DOHH2 (cell line): ENCODE measurements around the gene MVB12B.

ENCODE experiments used
- H3F3A ChIP-seq: fragments of 200-600 bp; sonication (generic), shearing (Covaris generic); 2 replicates; pipeline ENCODE4 v1.6.0; 2016; ENCODE audit warnings: antibody characterized with exemption, mild to moderate bottlenecking; ENCODE audit not compliant: control insufficient read depth, insufficient read depth
- H3K27ac ChIP-seq: fragments of 200-600 bp; sonication (generic); 2 replicates; pipeline ENCODE4 v1.5.1; 2014; ENCODE audit warnings: low read depth, mild to moderate bottlenecking, low read length, moderate library complexity
- H3K27me3 ChIP-seq: fragments of 200-600 bp; sonication (generic); 2 replicates; pipeline ENCODE4 v1.6.1; 2014; ENCODE audit warnings: mild to moderate bottlenecking, low read length, mixed read lengths; ENCODE audit not compliant: control insufficient read depth
- H3K36me3 ChIP-seq: fragments of 200-600 bp; sonication (generic); 2 replicates; pipeline ENCODE4 v1.6.1; 2014; ENCODE audit warnings: mild to moderate bottlenecking, low read length, moderate library complexity, mixed read lengths; ENCODE audit not compliant: control insufficient read depth
- H3K4me1 ChIP-seq: fragments of 200-600 bp; sonication (generic); 2 replicates; pipeline ENCODE4 v1.6.1; 2014; ENCODE audit warnings: mild to moderate bottlenecking, low read length, mixed read lengths; ENCODE audit not compliant: control insufficient read depth
- H3K4me2 ChIP-seq: fragments of 200-600 bp; sonication (generic); 2 replicates; pipeline ENCODE4 v1.6.0; 2014; ENCODE audit warnings: mild to moderate bottlenecking, low read length, moderate library complexity
- H3K4me3 ChIP-seq: fragments of 200-600 bp; sonication (generic); 2 replicates; pipeline ENCODE4 v1.5.1; 2014; ENCODE audit warnings: mild to moderate bottlenecking, low read length, mixed read lengths
- H3K79me2 ChIP-seq: fragments of 200-600 bp; sonication (generic); 2 replicates; pipeline ENCODE4 v1.6.1; 2014; ENCODE audit warnings: mild to moderate bottlenecking, low read length, mixed read lengths; ENCODE audit not compliant: control insufficient read depth
- H3K9me2 ChIP-seq: fragments of 200-600 bp; sonication (generic); replicated peaks from 2 replicates; pipeline ENCODE4 v1.6.1; 2014; ENCODE audit warnings: mild to moderate bottlenecking, low read length, mixed read lengths; ENCODE audit not compliant: control insufficient read depth
- H3K9me3 ChIP-seq: fragments of 200-600 bp; sonication (generic); 2 replicates; pipeline ENCODE4 v1.6.1; 2014; ENCODE audit warnings: antibody characterized with exemption, low read length, mixed read lengths; ENCODE audit not compliant: control insufficient read depth, insufficient read depth
- H4K20me1 ChIP-seq: fragments of 200-600 bp; sonication (generic); 2 replicates; pipeline ENCODE4 v1.6.0; 2014; ENCODE audit warnings: low read depth, mild to moderate bottlenecking, antibody characterized with exemption, low read length, moderate library complexity; ENCODE audit not compliant: control insufficient read depth, insufficient read depth
- EZH2phosphoT487 ChIP-seq: fragments of 200-600 bp; sonication (generic); IDR thresholded peaks from 2 replicates; pipeline ENCODE4 v1.6.1; 2017; ENCODE audit warnings: borderline replicate concordance, mild to moderate bottlenecking, antibody characterized with exemption, low read length, moderate library complexity, mixed read lengths
- TF ChIP-seq, protein P1 (sequence below): fragments of 200-600 bp; sonication (generic); IDR thresholded peaks from one replicate; pipeline ENCODE4 v1.5.1; 2014; ENCODE audit warnings: antibody characterized with exemption, mild to moderate bottlenecking, low read depth, low read length; ENCODE audit not compliant: poor library complexity, severe bottlenecking

The MVB12B gene

DNA sequence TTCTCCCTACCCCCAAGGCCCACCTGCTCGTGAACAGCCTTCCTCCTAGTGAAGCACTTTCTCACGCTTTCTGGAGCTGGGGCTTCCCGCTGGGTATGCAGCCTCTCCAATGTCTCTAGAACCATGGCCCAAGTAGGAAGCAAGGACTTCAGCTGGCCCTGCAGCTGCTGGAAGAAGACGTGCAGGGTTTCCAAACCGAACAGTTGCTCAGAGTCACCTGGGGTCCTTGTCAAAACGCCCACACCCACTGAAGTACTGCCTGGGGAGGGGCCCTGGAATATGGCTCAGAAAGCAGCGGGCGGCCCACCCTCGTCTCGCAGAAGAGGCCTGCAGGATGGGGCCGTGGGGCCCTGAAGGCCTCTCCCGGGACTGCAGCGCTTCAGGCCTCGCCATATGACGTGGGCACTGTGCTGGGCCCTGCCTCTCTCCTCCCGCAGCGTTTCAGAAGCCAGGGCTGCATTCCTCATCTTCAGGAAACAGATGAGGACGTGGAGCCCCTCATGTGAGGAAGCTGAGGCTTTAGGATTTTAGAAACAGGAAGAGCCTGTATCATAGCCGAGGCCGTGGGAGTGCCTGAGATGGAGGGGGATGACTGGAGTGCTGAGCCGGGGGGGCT lies 171.1 kb downstream of the MVB12B start:
- Histone ChIP-seq H3K9me2 (no peaks in the 10 kb centered on the region), H3K4me1 (peaks cover 18% of the 10 kb centered on the region), H3K4me3 (no peak overlapping the region), H3K4me2 (no peak overlapping the region), H4K20me1 (no peaks in the 10 kb centered on the region), H3K79me2 (no peaks in the 10 kb centered on the region), H3K27me3 (peaks cover 22% of the 10 kb centered on the region), H3K36me3 (no peaks in the 10 kb centered on the region), H3K27ac (no peak overlapping the region), H3F3A (no peaks in the 10 kb centered on the region), H3K9me3 (no peaks in the 10 kb centered on the region)
- TF ChIP-seq, protein P1, sequence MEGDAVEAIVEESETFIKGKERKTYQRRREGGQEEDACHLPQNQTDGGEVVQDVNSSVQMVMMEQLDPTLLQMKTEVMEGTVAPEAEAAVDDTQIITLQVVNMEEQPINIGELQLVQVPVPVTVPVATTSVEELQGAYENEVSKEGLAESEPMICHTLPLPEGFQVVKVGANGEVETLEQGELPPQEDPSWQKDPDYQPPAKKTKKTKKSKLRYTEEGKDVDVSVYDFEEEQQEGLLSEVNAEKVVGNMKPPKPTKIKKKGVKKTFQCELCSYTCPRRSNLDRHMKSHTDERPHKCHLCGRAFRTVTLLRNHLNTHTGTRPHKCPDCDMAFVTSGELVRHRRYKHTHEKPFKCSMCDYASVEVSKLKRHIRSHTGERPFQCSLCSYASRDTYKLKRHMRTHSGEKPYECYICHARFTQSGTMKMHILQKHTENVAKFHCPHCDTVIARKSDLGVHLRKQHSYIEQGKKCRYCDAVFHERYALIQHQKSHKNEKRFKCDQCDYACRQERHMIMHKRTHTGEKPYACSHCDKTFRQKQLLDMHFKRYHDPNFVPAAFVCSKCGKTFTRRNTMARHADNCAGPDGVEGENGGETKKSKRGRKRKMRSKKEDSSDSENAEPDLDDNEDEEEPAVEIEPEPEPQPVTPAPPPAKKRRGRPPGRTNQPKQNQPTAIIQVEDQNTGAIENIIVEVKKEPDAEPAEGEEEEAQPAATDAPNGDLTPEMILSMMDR = no peak
- TF ChIP-seq EZH2phosphoT487 = no peak

DNA sequence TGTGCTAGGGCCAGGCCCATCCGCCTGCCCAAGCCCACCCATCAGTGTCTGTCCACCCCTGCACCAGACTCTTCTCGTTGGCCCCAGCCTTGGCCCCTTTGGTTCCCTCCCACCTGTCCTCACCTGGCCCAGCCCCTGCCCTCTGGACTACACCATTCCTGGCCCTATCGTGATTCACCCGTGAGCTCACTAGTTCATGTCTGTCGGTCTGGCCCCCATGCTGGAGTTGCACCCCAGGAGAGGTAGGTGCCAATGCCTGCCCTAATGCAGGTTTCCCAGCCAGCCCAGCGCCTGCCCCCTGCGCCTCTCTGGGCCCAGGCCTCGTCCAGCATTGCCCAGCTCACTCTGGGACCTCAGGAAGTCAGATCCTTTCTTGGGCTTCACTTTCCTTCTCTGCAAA lies 171.7 kb downstream of the MVB12B start:
- Histone ChIP-seq H3F3A (no peaks in the 10 kb centered on the region), H3K27ac (no peak overlapping the region), H3K79me2 (no peaks in the 10 kb centered on the region), H3K4me1 (peaks cover 18% of the 10 kb centered on the region), H3K4me2 (no peak overlapping the region), H3K4me3 (no peak overlapping the region), H3K9me2 (no peaks in the 10 kb centered on the region), H3K27me3 (peaks cover 22% of the 10 kb centered on the region), H4K20me1 (no peaks in the 10 kb centered on the region), H3K36me3 (no peaks in the 10 kb centered on the region), H3K9me3 (no peaks in the 10 kb centered on the region)
- TF ChIP-seq EZH2phosphoT487 = no peak

DNA sequence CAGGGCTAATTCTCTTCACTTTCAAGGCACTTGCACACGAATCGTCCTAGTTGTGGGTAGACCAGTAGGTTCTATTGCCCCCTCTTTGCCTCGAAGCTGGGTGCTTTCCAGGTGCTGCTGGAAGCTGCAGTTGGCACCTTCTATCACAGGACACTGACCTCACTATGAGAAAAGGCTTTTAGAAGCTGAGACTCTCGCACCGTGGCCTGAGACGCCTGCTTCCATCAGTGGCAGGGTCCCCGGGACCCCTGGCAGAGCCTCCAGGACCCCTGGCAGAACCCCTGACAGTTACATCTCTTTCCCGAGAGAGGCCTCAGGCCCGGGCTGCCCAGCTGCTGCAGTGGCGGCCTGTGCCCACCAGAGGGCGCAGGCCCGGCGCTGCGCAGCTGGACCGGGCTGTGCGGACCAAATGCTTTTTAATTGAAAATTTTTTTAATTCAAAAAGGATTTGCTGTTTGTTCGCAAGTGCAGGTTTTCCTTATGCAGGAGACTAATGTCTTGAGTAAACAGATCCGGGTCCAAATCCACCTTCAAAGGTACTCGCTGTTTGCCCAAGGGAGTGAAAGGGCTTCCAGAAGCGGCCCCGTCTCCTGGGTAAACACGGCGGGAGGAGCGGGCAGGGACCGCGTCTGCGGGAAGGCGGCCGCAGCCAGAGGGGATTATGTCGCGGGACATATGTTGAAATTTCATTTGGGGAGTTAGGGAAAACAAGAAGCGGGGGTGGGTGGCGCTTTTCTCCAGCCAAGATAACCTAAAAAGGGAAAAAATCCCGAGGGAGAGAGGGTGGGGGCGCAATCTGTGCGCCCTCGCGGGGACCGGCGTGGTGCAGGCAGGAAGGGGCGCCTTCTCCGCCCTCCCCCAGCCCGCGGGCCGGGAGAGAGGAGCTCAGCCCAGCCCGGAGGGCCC lies 172.6 kb downstream of the MVB12B start:
- Histone ChIP-seq H3K4me1 (peaks cover 18% of the 10 kb centered on the region), H3K4me3 (peak overlapping the region; percentile 67), H3K27me3 (peaks cover 16% of the 10 kb centered on the region), H4K20me1 (no peaks in the 10 kb centered on the region), H3K27ac (no peak overlapping the region), H3K36me3 (no peaks in the 10 kb centered on the region), H3K79me2 (no peaks in the 10 kb centered on the region), H3F3A (no peaks in the 10 kb centered on the region), H3K4me2 (peak overlapping the region; percentile 87), H3K9me2 (no peaks in the 10 kb centered on the region), H3K9me3 (no peaks in the 10 kb centered on the region)
- TF ChIP-seq EZH2phosphoT487 = peak; percentile 40; the same call in 1 of the 2 replicates
- TF ChIP-seq, protein P1 = peak; percentile 91
